H9 (cell line): ENCODE measurements around the gene CYP27C1. TPM values are rescaled to one million over a fixed set of nuclear protein-coding genes. Genes with fewer than 3 reads are reported as not detected.

Experiments
- DNase-seq: peaks from one replicate; pipeline ENCODE4 v3.0.0-alpha.2; 2017
- H2AFZ ChIP-seq: one replicate; pipeline ENCODE4 v1.6.1; 2013; ENCODE audit warnings: mild to moderate bottlenecking, low read length, control low read depth, moderate library complexity
- H2AK5ac ChIP-seq: 2 replicates; pipeline ENCODE4 v1.6.1; 2013; ENCODE audit warnings: low read length, control low read depth, mixed read lengths; ENCODE audit not compliant: insufficient read length
- H2BK120ac ChIP-seq: one replicate; pipeline ENCODE4 v1.6.1; 2013; ENCODE audit warnings: low read depth, mild to moderate bottlenecking, low read length, control low read depth, inconsistent platforms; ENCODE audit not compliant: poor library complexity, severe bottlenecking
- H2BK12ac ChIP-seq: 2 replicates; pipeline ENCODE4 v1.6.1; 2013; ENCODE audit warnings: low read length, control low read depth, mixed read lengths, low read depth; ENCODE audit not compliant: insufficient read length
- H2BK15ac ChIP-seq: 2 replicates; pipeline ENCODE4 v1.6.1; 2013; ENCODE audit warnings: low read depth, low read length, control low read depth
- H2BK20ac ChIP-seq: one replicate; pipeline ENCODE4 v1.6.1; 2013; ENCODE audit warnings: low read depth, mild to moderate bottlenecking, low read length, control low read depth, inconsistent platforms; ENCODE audit not compliant: poor library complexity, severe bottlenecking
- H2BK5ac ChIP-seq: 2 replicates; pipeline ENCODE4 v1.6.1; 2013; ENCODE audit warnings: low read length, control low read depth, mixed read lengths; ENCODE audit not compliant: insufficient read length
- H3K14ac ChIP-seq: 2 replicates; pipeline ENCODE4 v1.6.1; 2013; ENCODE audit warnings: low read length, control low read depth; ENCODE audit not compliant: insufficient read depth
- H3K18ac ChIP-seq: 2 replicates; pipeline ENCODE4 v1.6.1; 2013; ENCODE audit warnings: low read depth, mild to moderate bottlenecking, mixed read lengths, low read length, control low read depth; ENCODE audit not compliant: insufficient read length
- H3K23ac ChIP-seq: 2 replicates; pipeline ENCODE4 v1.6.1; 2013; ENCODE audit warnings: low read length, control low read depth, mixed read lengths, low read depth; ENCODE audit not compliant: insufficient read length
- H3K23me2 ChIP-seq: 2 replicates; pipeline ENCODE4 v1.6.1; 2013; ENCODE audit warnings: low read depth, mild to moderate bottlenecking, mixed read lengths, low read length, control low read depth; ENCODE audit not compliant: insufficient read length, poor library complexity, severe bottlenecking
- H3K27ac ChIP-seq: 2 replicates; pipeline ENCODE4 v1.5.1; 2013; ENCODE audit warnings: low read length, control low read depth, mixed read lengths, low read depth; ENCODE audit not compliant: insufficient read length
- H3K27me3 ChIP-seq: 2 replicates; pipeline ENCODE4 v1.6.1; 2013; ENCODE audit warnings: low read length, control low read depth, inconsistent platforms; ENCODE audit not compliant: insufficient read depth
- H3K4ac ChIP-seq: 2 replicates; pipeline ENCODE4 v1.6.1; 2013; ENCODE audit warnings: low read depth, mild to moderate bottlenecking, control low read depth, inconsistent platforms, low read length, moderate library complexity
- H3K4me1 ChIP-seq: 2 replicates; pipeline ENCODE4 v1.6.1; 2013; ENCODE audit warnings: low read length, control low read depth, inconsistent platforms; ENCODE audit not compliant: insufficient read depth
- H3K4me2 ChIP-seq: 2 replicates; pipeline ENCODE4 v1.6.1; 2013; ENCODE audit warnings: low read length, control low read depth, mixed read lengths; ENCODE audit not compliant: insufficient read length, insufficient read depth
- H3K56ac ChIP-seq: 2 replicates; pipeline ENCODE4 v1.6.1; 2013; ENCODE audit warnings: low read depth, mild to moderate bottlenecking, mixed read lengths, low read length, control low read depth; ENCODE audit not compliant: insufficient read length
- H3K79me1 ChIP-seq: 2 replicates; pipeline ENCODE4 v1.6.1; 2013; ENCODE audit warnings: low read depth, mild to moderate bottlenecking, moderate library complexity, low read length, control low read depth, inconsistent platforms; ENCODE audit not compliant: insufficient read depth, poor library complexity, severe bottlenecking
- H3K79me2 ChIP-seq: 2 replicates; pipeline ENCODE4 v1.6.1; 2013; ENCODE audit warnings: low read length, control low read depth, inconsistent platforms; ENCODE audit not compliant: insufficient read depth
- H3K9ac ChIP-seq: 2 replicates; pipeline ENCODE4 v1.6.1; 2013; ENCODE audit warnings: low read length, control low read depth, mixed read lengths; ENCODE audit not compliant: insufficient read length; ENCODE audit errors: extremely low read depth
- H3K9me3 ChIP-seq: one replicate; pipeline ENCODE4 v1.6.1; 2013; ENCODE audit warnings: low read depth, low read length, inconsistent platforms; ENCODE audit not compliant: control insufficient read depth
- H3T11ph ChIP-seq: one replicate; pipeline ENCODE4 v1.6.1; 2013; ENCODE audit warnings: mild to moderate bottlenecking, low read length, control low read depth, inconsistent platforms
- H4K20me1 ChIP-seq: one replicate; pipeline ENCODE4 v1.6.1; 2013; ENCODE audit not compliant: control insufficient read depth, insufficient read length, insufficient read depth
- H4K5ac ChIP-seq: 2 replicates; pipeline ENCODE4 v1.6.1; 2013; ENCODE audit warnings: low read depth, mild to moderate bottlenecking, mixed read lengths, low read length, control low read depth; ENCODE audit not compliant: insufficient read length
- H4K8ac ChIP-seq: replicated peaks from 2 replicates; pipeline ENCODE4 v1.6.1; 2013; ENCODE audit warnings: low read length, control low read depth, mixed read lengths, low read depth; ENCODE audit not compliant: insufficient read length
- H4K91ac ChIP-seq: 2 replicates; pipeline ENCODE4 v1.6.1; 2013; ENCODE audit warnings: low read depth, mild to moderate bottlenecking, moderate library complexity, mixed read lengths, low read length, control low read depth; ENCODE audit not compliant: insufficient read length
- H3K27ac Mint-ChIP-seq, 3 experiments: 2 replicates in 2 of 3; 3 replicates in 1 of 3; pipeline ENCODE4 v1.8.0; 2020 to 2021; ENCODE audit warnings: mixed read lengths in 3 of 3, mild to moderate bottlenecking in 1 of 3, moderate library complexity in 1 of 3
- H3K27me3 Mint-ChIP-seq: 2 replicates; pipeline ENCODE4 v1.8.0; 2021; ENCODE audit warnings: low read depth, mild to moderate bottlenecking, moderate library complexity, mixed read lengths
- H3K36me3 Mint-ChIP-seq, 3 experiments: 2 replicates in 2 of 3; 3 replicates in 1 of 3; pipeline ENCODE4 v1.8.0; 2020 to 2021; ENCODE audit warnings: low read depth in 3 of 3, mixed read lengths in 3 of 3; ENCODE audit not compliant: insufficient read depth in 1 of 3
- H3K4me1 Mint-ChIP-seq, 2 experiments: 2 replicates each; pipeline ENCODE4 v1.8.0; 2020; ENCODE audit warnings: mixed read lengths in 2 of 2
- H3K4me3 Mint-ChIP-seq, 2 experiments: 2 replicates in 1 of 2; 3 replicates in 1 of 2; pipeline ENCODE4 v1.8.0; 2020 to 2021; ENCODE audit warnings: mild to moderate bottlenecking in 2 of 2, mixed read lengths in 2 of 2, moderate library complexity in 1 of 2
- H3K9me3 Mint-ChIP-seq, 2 experiments: 2 replicates in 1 of 2; 3 replicates in 1 of 2; pipeline ENCODE4 v1.8.0; 2020; ENCODE audit warnings: mild to moderate bottlenecking in 2 of 2, mixed read lengths in 2 of 2, moderate library complexity in 1 of 2
- CTCF ChIP-seq: fragments of 200-600 bp; sonication (generic); conservative IDR thresholded peaks from 3 replicates; pipeline ENCODE4 v1.8.0; 2021; ENCODE audit warnings: antibody characterized with exemption, mild to moderate bottlenecking
- WGBS: extraction: QIAGEN DNeasy Blood & Tissue Kit; methylation state at CpG from one replicate; pipeline ENCODE4 v1.1.7; 2013; ENCODE audit warnings: missing lambda C conversion rate, low lambda C conversion rate, mixed read lengths; ENCODE audit not compliant: insufficient read length; ENCODE audit errors: extremely low coverage; 5-methylcytosine and 5-hydroxymethylcytosine counted together
- total RNA-seq: library from RNA; stranded (reverse); gene quantifications from 2 replicates; pipeline ENCODE4 v1.2.1, GENCODE V29; 2021

Gene CYP27C1
- total RNA-seq, 1 experiment from 2014 or later, result 2.3 TPM

DNA sequence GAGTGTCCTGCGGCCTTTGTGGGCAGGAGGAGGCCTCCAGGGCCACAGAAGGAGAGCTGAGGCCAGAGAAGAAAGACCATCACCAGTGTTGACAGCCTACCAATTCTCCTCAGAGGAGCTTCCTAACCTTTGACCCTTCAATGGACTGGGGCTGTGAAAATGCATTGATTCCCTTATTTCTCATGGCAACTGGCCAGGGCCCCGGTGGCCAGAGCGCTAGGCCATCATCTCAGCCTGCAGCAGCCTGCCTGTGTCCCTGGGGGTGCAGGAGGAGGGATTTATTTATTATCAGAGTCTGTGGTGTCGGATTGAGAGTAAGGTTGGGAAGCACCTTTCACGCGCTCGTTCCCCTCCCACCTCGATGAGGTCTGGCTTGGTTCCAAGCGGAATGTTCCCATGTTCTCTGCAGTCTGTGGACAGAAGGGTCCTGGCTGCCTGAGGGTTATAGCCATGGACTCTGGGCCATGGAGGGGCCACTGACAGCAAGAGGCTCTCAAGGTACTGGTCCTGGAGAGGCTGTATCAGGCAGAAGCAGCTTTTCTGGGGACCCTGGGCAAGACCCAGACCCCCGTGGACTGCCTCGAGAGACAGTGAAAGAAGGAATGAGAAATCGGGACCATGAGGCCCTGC, 53.8 kb downstream of the CYP27C1 start:
- H3T11ph ChIP-seq, result no peak overlapping the region
- no peak overlapping the region for H2BK15ac ChIP-seq
- H2BK120ac ChIP-seq, result no peak overlapping the region
- H3K9ac ChIP-seq, result no peak overlapping the region
- no peak overlapping the region for H3K27ac ChIP-seq
- no peak for TF ChIP-seq CTCF
- Mint-ChIP-seq H3K4me3 (no peak overlapping the region), H3K36me3 (no peaks in the 10 kb centered on the region), H3K27ac (no peak overlapping the region), H3K27me3 (peaks cover 2% of the 10 kb centered on the region; the same call in 1 of the 2 replicates), H3K4me1 (peaks cover 15 to 18% of the 10 kb centered on the region in 2 experiments), H3K9me3 (no peaks in the 10 kb centered on the region)
- no CpG with 5 or more reads among the region's 12 CpGs for whole genome bisulfite sequencing
- H3K23me2 ChIP-seq, result no peaks in the 10 kb centered on the region
- H3K23ac ChIP-seq, result no peak overlapping the region
- H3K9me3 ChIP-seq, result no peaks in the 10 kb centered on the region
- peaks cover 2% of the 10 kb centered on the region; the same call in 1 of the 2 replicates for H3K4me1 ChIP-seq
- no peak overlapping the region for H4K5ac ChIP-seq
- H3K27me3 ChIP-seq, result no peaks in the 10 kb centered on the region
- H3K4me2 ChIP-seq, result no peak overlapping the region
- H3K18ac ChIP-seq, result no peak overlapping the region
- no peaks in the 10 kb centered on the region for H3K79me2 ChIP-seq
- no peak for DNase-seq
- no peak overlapping the region for H3K14ac ChIP-seq
- no peak overlapping the region for H2BK5ac ChIP-seq
- no peak overlapping the region for H4K8ac ChIP-seq
- no peaks in the 10 kb centered on the region for H3K79me1 ChIP-seq
- H2AFZ ChIP-seq, result no peak overlapping the region
- no peaks in the 10 kb centered on the region for H4K20me1 ChIP-seq
- H2BK20ac ChIP-seq, result no peak overlapping the region
- H3K56ac ChIP-seq, result no peak overlapping the region
- no peak overlapping the region for H3K4ac ChIP-seq
- H4K91ac ChIP-seq, result no peak overlapping the region
- H2AK5ac ChIP-seq, result no peak overlapping the region
- no peak overlapping the region for H2BK12ac ChIP-seq
